Esophagus squamous epithelium (tissue), 4 donors: ENCODE results near the gene MBNL3.

Experiments
- POLR2A ChIP-seq, 4 donors: fragments of 450-650 bp; IDR thresholded peaks; one replicate each; pipeline ENCODE4 v1.6.1; 2017; ENCODE audit warnings: antibody characterized with exemption in 4 of 4, mild to moderate bottlenecking in 4 of 4, moderate library complexity in 3 of 4
- TF ChIP-seq, protein P1 (sequence below), 6 experiments: fragments of 450-650 bp in 4 of 6; fragments of 200-600 bp in 2 of 6; sonication (generic) in 2 of 6; IDR thresholded peaks; one replicate each; pipeline ENCODE4 v1.5.1; 2016 to 2019; ENCODE audit warnings: antibody characterized with exemption in 6 of 6, mild to moderate bottlenecking in 4 of 6, moderate library complexity in 4 of 6

DNA sequence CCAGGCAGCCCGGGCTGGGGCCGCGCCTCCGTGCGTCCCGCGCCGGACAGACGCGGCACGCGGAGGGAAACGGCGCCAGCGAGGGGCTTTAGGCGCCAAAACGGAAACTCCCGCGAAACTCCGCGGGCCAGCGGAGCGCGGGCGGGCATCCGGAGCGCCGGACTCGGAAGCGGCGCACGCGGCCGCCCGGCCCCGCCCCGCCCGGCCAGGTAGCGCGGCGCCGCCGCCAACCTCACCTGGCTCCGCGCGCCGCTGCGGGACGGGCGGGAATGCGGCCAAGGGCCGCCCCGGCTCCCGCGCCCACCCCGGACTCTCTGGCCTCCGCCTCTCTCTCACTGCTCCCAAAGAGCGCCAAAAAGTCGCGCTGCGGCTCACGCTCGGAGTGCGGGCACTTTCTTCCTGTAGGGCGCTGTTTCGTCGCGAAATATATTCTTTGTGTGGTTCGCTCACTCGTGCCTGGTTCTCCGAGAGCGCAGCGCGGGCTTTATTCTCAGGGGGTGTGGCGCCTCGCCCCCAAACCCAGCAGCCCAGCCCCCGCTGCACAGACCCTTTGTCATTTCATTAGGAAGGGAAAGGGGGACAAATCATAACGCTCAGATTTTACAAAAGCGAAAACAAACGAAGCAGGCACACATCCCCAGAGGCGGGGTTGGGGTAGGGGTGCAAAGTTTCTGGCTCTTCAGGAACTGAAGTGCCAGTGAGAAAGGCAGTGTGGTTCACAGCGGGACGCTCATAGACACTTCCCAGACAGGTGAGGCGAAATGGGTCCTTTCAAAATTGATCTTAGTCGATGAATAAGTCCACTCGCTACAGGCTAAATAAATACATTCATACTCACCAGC is 961 bp upstream of the MBNL3 start:
- no peak for TF ChIP-seq POLR2A (IDR thresholded peaks at IDR 0.05)
- TF ChIP-seq, protein P1, sequence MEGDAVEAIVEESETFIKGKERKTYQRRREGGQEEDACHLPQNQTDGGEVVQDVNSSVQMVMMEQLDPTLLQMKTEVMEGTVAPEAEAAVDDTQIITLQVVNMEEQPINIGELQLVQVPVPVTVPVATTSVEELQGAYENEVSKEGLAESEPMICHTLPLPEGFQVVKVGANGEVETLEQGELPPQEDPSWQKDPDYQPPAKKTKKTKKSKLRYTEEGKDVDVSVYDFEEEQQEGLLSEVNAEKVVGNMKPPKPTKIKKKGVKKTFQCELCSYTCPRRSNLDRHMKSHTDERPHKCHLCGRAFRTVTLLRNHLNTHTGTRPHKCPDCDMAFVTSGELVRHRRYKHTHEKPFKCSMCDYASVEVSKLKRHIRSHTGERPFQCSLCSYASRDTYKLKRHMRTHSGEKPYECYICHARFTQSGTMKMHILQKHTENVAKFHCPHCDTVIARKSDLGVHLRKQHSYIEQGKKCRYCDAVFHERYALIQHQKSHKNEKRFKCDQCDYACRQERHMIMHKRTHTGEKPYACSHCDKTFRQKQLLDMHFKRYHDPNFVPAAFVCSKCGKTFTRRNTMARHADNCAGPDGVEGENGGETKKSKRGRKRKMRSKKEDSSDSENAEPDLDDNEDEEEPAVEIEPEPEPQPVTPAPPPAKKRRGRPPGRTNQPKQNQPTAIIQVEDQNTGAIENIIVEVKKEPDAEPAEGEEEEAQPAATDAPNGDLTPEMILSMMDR (IDR thresholded peaks at IDR 0.05), result peak in 1 of 6 experiments; percentile 4
